OCI-LY1 (cell line): Measurements from ENCODE around the gene KLF15.
A peak's percentile ranks its signal among the peaks of the same experiment; 100 is the strongest.

ENCODE experiments used
- H2AFZ ChIP-seq: fragments of 200-600 bp; sonication (generic), shearing (Covaris generic); 2 replicates; pipeline ENCODE4 v1.6.0; 2014; ENCODE audit warnings: antibody characterized with exemption, mild to moderate bottlenecking, low read length
- H3F3A ChIP-seq: fragments of 200-600 bp; sonication (generic), shearing (Covaris generic); 2 replicates; pipeline ENCODE4 v1.6.0; 2014; ENCODE audit warnings: mild to moderate bottlenecking, antibody characterized with exemption, low read length, moderate library complexity; ENCODE audit not compliant: insufficient read depth
- H3K27ac ChIP-seq: fragments of 200-600 bp; sonication (generic); 2 replicates; pipeline ENCODE4 v1.5.1; 2014; ENCODE audit warnings: low read length, mixed run types, mild to moderate bottlenecking, low read depth; ENCODE audit not compliant: poor library complexity, severe bottlenecking
- H3K27me3 ChIP-seq: fragments of 200-600 bp; sonication (generic); 2 replicates; pipeline ENCODE4 v1.6.0; 2014; ENCODE audit warnings: antibody characterized with exemption, mild to moderate bottlenecking, low read length, moderate library complexity; ENCODE audit not compliant: insufficient read depth
- H3K36me3 ChIP-seq: fragments of 200-600 bp; sonication (generic); 2 replicates; pipeline ENCODE4 v1.6.1; 2014; ENCODE audit warnings: mild to moderate bottlenecking, antibody characterized with exemption, low read length, moderate library complexity, mixed read lengths; ENCODE audit not compliant: insufficient read depth
- H3K4me1 ChIP-seq: fragments of 200-600 bp; sonication (generic); 2 replicates; pipeline ENCODE4 v1.5.1; 2014; ENCODE audit warnings: mild to moderate bottlenecking, low read length, moderate library complexity; ENCODE audit not compliant: insufficient read depth, severe bottlenecking
- H3K4me2 ChIP-seq: fragments of 200-600 bp; sonication (generic), shearing (Covaris generic); 2 replicates; pipeline ENCODE4 v1.6.1; 2014; ENCODE audit warnings: low read length
- H3K4me3 ChIP-seq: fragments of 200-600 bp; sonication (generic); 2 replicates; pipeline ENCODE4 v1.5.1; 2014; ENCODE audit warnings: low read length, low read depth, mild to moderate bottlenecking, mixed read lengths; ENCODE audit not compliant: poor library complexity, severe bottlenecking
- H3K79me2 ChIP-seq: fragments of 200-600 bp; shearing (Covaris generic); 2 replicates; pipeline ENCODE4 v1.6.1; 2016; ENCODE audit warnings: mixed run types, low read length, mixed read lengths; ENCODE audit not compliant: insufficient read depth
- H3K9ac ChIP-seq: fragments of 200-600 bp; sonication (generic), shearing (Covaris generic); 2 replicates; pipeline ENCODE4 v1.6.1; 2014; ENCODE audit warnings: mild to moderate bottlenecking, low read length, mixed read lengths
- H3K9me2 ChIP-seq: fragments of 200-600 bp; sonication (generic), shearing (Covaris generic); 2 replicates; pipeline ENCODE4 v1.6.1; 2014; ENCODE audit warnings: low read depth, mild to moderate bottlenecking, low read length, mixed read lengths
- H3K9me3 ChIP-seq: fragments of 200-600 bp; shearing (Covaris generic); 2 replicates; pipeline ENCODE4 v1.6.1; 2014; ENCODE audit warnings: low read length, mixed read lengths
- H4K20me1 ChIP-seq: fragments of 200-600 bp; sonication (generic), shearing (Covaris generic); 2 replicates; pipeline ENCODE4 v1.6.0; 2016; ENCODE audit warnings: mild to moderate bottlenecking, low read length; ENCODE audit not compliant: insufficient read depth
- EZH2 ChIP-seq: fragments of 200-600 bp; sonication (generic), shearing (Covaris generic); IDR thresholded peaks from 2 replicates; pipeline ENCODE4 v1.8.0; 2017; ENCODE audit warnings: borderline replicate concordance, mixed run types, mild to moderate bottlenecking, antibody characterized with exemption, low read length, moderate library complexity, mixed read lengths
- TF ChIP-seq, protein P1 (sequence below): fragments of 200-600 bp; sonication (generic), shearing (Covaris generic); IDR thresholded peaks from 2 replicates; pipeline ENCODE4 v1.5.1; 2017; ENCODE audit warnings: mild to moderate bottlenecking, antibody characterized with exemption, low read length, moderate library complexity, mixed read lengths

Gene KLF15

DNA sequence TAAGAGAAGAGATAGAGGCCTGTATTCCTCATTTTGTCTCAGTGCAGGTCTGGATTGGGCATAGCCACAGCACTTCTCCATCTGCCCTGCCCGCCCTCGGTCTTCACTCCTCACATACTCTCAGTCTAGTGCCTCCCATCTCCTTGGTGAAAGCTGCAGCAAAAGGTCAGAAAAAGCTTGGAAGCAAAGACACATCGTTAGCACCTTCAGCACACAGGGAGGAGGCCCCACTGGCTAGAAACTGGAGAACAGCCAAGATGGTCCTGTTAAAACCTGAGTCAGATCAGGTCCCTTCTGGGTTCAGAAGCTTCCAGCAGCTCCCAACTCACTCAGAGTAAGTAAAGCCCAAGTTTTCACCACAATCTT lies 1.6 kb upstream of the KLF15 start:
- Histone ChIP-seq H3K27me3 (no peaks in the 10 kb centered on the region), H3K27ac (no peak overlapping the region), H3K9me2 (no peaks in the 10 kb centered on the region), H3F3A (no peaks in the 10 kb centered on the region), H3K9me3 (no peaks in the 10 kb centered on the region), H3K36me3 (no peaks in the 10 kb centered on the region), H3K9ac (no peak overlapping the region), H3K4me1 (peaks cover 12% of the 10 kb centered on the region), H3K4me2 (no peak overlapping the region), H3K79me2 (no peaks in the 10 kb centered on the region), H2AFZ (no peak overlapping the region), H4K20me1 (no peaks in the 10 kb centered on the region), H3K4me3 (no peak overlapping the region)
- TF ChIP-seq, protein P1, sequence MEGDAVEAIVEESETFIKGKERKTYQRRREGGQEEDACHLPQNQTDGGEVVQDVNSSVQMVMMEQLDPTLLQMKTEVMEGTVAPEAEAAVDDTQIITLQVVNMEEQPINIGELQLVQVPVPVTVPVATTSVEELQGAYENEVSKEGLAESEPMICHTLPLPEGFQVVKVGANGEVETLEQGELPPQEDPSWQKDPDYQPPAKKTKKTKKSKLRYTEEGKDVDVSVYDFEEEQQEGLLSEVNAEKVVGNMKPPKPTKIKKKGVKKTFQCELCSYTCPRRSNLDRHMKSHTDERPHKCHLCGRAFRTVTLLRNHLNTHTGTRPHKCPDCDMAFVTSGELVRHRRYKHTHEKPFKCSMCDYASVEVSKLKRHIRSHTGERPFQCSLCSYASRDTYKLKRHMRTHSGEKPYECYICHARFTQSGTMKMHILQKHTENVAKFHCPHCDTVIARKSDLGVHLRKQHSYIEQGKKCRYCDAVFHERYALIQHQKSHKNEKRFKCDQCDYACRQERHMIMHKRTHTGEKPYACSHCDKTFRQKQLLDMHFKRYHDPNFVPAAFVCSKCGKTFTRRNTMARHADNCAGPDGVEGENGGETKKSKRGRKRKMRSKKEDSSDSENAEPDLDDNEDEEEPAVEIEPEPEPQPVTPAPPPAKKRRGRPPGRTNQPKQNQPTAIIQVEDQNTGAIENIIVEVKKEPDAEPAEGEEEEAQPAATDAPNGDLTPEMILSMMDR: no peak
- no peak for TF ChIP-seq EZH2

DNA sequence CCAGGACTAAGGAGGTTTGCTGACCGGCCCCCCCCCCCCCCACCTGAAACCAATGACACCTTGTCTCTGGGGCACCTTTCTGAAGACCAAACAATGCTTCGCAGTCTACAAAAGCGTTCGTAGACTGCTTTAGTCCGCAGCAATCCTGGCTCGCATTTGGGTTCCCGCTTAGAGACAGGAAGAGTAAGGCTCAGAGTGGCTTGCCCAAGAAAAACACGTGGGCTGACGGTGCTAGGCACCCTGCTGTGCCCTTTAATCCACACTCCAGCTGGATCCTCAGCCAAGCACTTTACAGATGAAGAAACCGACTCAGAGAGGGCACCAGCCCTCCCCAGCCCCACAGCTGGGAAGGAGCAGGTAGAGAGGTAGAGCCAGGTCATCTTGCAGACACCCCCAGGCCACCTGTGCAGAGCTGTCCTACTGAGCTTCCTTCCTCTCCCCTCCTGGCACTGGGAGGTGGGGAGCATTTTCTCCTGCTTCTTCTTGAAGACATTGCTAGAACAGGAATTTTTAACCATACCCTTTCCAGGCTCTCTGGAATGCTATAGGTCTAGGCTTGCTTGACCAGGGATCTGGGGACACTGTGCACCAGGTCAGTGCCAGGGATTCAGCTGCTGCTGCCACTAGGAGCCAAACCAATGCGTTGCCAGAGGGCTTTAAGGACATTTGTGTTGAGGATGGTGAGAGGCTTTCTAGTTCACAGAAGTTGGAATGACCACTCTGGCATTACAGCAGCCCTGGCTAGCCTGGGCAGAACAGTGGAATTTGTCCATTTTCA lies 1.0 kb upstream of the KLF15 start:
- Histone ChIP-seq H3K79me2 (no peaks in the 10 kb centered on the region), H3K36me3 (no peaks in the 10 kb centered on the region), H3K27me3 (no peaks in the 10 kb centered on the region), H3K27ac (no peak overlapping the region), H2AFZ (no peak overlapping the region), H3K4me3 (no peak overlapping the region), H3K9ac (no peak overlapping the region), H3K9me3 (no peaks in the 10 kb centered on the region), H3K4me2 (peak overlapping the region; percentile 85; the same call in 1 of the 2 replicates), H4K20me1 (no peaks in the 10 kb centered on the region), H3K9me2 (no peaks in the 10 kb centered on the region), H3K4me1 (peaks cover 12% of the 10 kb centered on the region), H3F3A (no peaks in the 10 kb centered on the region)
- TF ChIP-seq EZH2: no peak
- TF ChIP-seq, protein P1: no peak

DNA sequence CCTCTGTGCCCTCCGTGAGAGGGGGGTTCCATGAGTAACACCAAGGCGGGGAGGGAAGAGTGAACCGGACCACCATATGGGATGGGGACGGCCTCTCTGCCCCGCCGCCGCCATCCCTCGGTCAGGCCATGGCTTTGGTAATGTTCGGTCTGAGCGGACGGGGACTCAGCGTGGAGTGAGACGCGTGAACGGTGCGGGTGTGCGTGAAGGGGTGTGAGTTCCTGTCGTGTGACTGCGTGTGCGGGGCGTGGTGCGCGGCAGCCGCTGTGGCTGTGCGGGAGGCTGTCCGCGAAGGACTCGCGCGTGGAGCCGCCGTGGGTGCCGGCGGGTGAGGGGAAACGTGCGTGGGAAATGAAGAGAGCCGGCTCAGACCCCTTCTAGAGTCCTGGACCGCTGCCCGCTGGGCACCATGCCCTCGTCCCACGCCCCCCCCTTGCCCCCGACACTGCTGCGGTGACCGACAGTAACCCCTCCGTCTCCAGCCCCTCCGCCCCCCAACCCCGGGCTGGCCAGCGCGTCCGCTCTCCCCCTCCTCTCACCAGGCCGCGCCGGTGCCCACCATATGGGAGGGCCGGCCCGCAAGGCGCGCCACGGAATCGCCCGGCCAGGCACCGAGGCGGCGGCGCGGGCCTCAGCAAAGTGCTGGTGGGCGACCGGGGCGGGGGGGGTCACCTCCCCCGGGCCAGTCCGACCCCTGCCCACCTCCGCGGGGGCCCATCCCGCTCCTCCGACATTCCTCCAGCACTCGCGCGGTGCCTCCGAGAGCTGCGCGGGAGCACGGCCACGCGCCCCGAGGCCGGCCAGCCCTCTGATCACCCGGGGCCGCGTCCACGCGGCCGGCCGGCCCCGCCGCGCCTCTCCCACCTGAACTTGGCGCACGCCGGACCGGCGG lies 589 bp downstream of the KLF15 start:
- Histone ChIP-seq H3K9me2 (no peaks in the 10 kb centered on the region), H4K20me1 (no peaks in the 10 kb centered on the region), H3K4me1 (peaks cover 12% of the 10 kb centered on the region), H3K27me3 (no peaks in the 10 kb centered on the region), H3K9me3 (no peaks in the 10 kb centered on the region), H3K36me3 (no peaks in the 10 kb centered on the region), H3K27ac (no peak overlapping the region), H2AFZ (no peak overlapping the region), H3K9ac (no peak overlapping the region; the same call in 1 of the 2 replicates), H3F3A (no peaks in the 10 kb centered on the region), H3K79me2 (no peaks in the 10 kb centered on the region), H3K4me2 (peak overlapping the region; percentile 26; the same call in 1 of the 2 replicates), H3K4me3 (peak overlapping the region; percentile 47)
- TF ChIP-seq EZH2: no peak
- TF ChIP-seq, protein P1: no peak
